B cell (primary cell): ENCODE results near the gene C15orf39.

Experiments
- CTCF ChIP-seq: fragments of 200-600 bp; IDR thresholded peaks from one replicate; pipeline ENCODE4 v1.8.0; 2022; ENCODE audit warnings: antibody characterized with exemption, mild to moderate bottlenecking
- EZH2 ChIP-seq: IDR thresholded peaks from 2 replicates; pipeline ENCODE4 v1.6.1; 2012; ENCODE audit warnings: borderline replicate concordance, low read depth, mild to moderate bottlenecking, moderate library complexity, low read length; ENCODE audit not compliant: insufficient read depth, poor library complexity, severe bottlenecking

- TF ChIP-seq CTCF (no peak), EZH2 (no peak)
Measured at GRCh38 chr15:75182187-75183131, 19.2 kb upstream of the C15orf39 start.
